Osteoblast (primary cell): ENCODE measurements around the gene SLC6A19. TPM values are rescaled to one million over a fixed set of nuclear protein-coding genes. Genes with fewer than 3 reads are reported as not detected.

ENCODE experiments used
- DNase-seq: peaks from one replicate; pipeline ENCODE4 v3.0.0; 2011; ENCODE audit warnings: low spot score, mixed read lengths; ENCODE audit not compliant: insufficient read length; ENCODE audit errors: missing footprints
- H2AFZ ChIP-seq: 2 replicates; pipeline ENCODE4 v1.6.0; 2011; ENCODE audit warnings: mild to moderate bottlenecking, low read length
- H3K27ac ChIP-seq: 2 replicates; pipeline ENCODE4 v1.5.1; 2011; ENCODE audit warnings: mild to moderate bottlenecking, low read depth, low read length, moderate library complexity
- H3K27me3 ChIP-seq: 2 replicates; pipeline ENCODE4 v1.6.0; 2012; ENCODE audit warnings: mild to moderate bottlenecking, control low read depth, inconsistent platforms, low read length, moderate library complexity; ENCODE audit not compliant: insufficient read depth
- H3K36me3 ChIP-seq: 2 replicates; pipeline ENCODE4 v1.5.1; 2011; ENCODE audit warnings: mild to moderate bottlenecking, low read length, control low read depth, moderate library complexity; ENCODE audit not compliant: insufficient read depth
- H3K4me1 ChIP-seq: 2 replicates; pipeline ENCODE4 v1.5.1; 2011; ENCODE audit warnings: mild to moderate bottlenecking, low read length, control low read depth, moderate library complexity; ENCODE audit not compliant: insufficient read depth
- H3K4me2 ChIP-seq: 2 replicates; pipeline ENCODE4 v1.6.0; 2011; ENCODE audit warnings: mild to moderate bottlenecking, low read length; ENCODE audit not compliant: insufficient read depth
- H3K4me3 ChIP-seq: fragments of 200-600 bp; sonication (generic); 3 replicates; pipeline ENCODE4 v1.5.1; 2012; ENCODE audit warnings: mild to moderate bottlenecking, low read length, inconsistent platforms; ENCODE audit not compliant: insufficient read depth
- H3K79me2 ChIP-seq: 2 replicates; pipeline ENCODE4 v1.6.0; 2012; ENCODE audit warnings: mild to moderate bottlenecking, low read length, control low read depth, inconsistent platforms; ENCODE audit not compliant: insufficient read depth
- H3K9me3 ChIP-seq: 2 replicates; pipeline ENCODE4 v1.5.1; 2011; ENCODE audit warnings: low read depth, low read length, control low read depth
- H4K20me1 ChIP-seq: 2 replicates; pipeline ENCODE4 v1.6.0; 2012; ENCODE audit warnings: mild to moderate bottlenecking, low read length, control low read depth; ENCODE audit not compliant: insufficient read depth
- total RNA-seq: library from RNA; depleted of rRNA; stranded (reverse); fragments of >200 nt; gene quantifications from 2 replicates; pipeline ENCODE4 v1.2.3, GENCODE V29; 2012
- TF ChIP-seq, protein P1 (sequence below): IDR thresholded peaks from 2 replicates; pipeline ENCODE4 v1.5.1; 2011; ENCODE audit warnings: mild to moderate bottlenecking, low read depth, low read length, moderate library complexity; ENCODE audit errors: extremely low read depth

The SLC6A19 gene
- total RNA-seq, 1 donor, result not detected

DNA sequence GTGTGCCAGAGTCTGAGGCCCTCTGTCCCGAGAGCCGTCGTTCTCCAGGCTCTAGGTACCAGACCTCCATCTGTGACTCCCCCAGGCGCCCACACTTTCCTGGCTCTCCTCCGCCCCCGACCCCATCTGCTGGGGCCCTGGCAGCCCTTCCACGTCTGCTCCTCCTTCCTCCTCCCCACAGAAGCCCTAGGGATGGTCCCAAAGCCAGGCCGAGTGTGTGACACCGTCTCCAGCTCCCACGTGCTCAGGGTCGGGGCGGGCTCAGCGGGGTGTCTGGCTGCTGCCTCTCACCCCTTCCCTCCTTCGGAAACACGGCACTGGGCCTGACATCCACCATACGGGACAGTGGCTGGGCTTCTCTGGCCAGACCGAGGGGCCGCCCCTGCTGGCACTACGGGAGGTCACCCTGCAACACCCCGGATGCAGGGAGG, 20.5 kb upstream of the SLC6A19 start:
- no peak overlapping the region for H2AFZ ChIP-seq
- no peaks in the 10 kb centered on the region for H4K20me1 ChIP-seq
- TF ChIP-seq, protein P1, sequence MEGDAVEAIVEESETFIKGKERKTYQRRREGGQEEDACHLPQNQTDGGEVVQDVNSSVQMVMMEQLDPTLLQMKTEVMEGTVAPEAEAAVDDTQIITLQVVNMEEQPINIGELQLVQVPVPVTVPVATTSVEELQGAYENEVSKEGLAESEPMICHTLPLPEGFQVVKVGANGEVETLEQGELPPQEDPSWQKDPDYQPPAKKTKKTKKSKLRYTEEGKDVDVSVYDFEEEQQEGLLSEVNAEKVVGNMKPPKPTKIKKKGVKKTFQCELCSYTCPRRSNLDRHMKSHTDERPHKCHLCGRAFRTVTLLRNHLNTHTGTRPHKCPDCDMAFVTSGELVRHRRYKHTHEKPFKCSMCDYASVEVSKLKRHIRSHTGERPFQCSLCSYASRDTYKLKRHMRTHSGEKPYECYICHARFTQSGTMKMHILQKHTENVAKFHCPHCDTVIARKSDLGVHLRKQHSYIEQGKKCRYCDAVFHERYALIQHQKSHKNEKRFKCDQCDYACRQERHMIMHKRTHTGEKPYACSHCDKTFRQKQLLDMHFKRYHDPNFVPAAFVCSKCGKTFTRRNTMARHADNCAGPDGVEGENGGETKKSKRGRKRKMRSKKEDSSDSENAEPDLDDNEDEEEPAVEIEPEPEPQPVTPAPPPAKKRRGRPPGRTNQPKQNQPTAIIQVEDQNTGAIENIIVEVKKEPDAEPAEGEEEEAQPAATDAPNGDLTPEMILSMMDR, result no peak
- H3K36me3 ChIP-seq, result no peaks in the 10 kb centered on the region
- H3K27ac ChIP-seq, result no peak overlapping the region
- H3K4me2 ChIP-seq, result no peak overlapping the region
- H3K4me1 ChIP-seq, result no peaks in the 10 kb centered on the region
- no peak for DNase-seq
- peaks cover 6% of the 10 kb centered on the region for H3K27me3 ChIP-seq
- H3K9me3 ChIP-seq, result no peaks in the 10 kb centered on the region
- no peak overlapping the region for H3K4me3 ChIP-seq
- no peaks in the 10 kb centered on the region for H3K79me2 ChIP-seq

DNA sequence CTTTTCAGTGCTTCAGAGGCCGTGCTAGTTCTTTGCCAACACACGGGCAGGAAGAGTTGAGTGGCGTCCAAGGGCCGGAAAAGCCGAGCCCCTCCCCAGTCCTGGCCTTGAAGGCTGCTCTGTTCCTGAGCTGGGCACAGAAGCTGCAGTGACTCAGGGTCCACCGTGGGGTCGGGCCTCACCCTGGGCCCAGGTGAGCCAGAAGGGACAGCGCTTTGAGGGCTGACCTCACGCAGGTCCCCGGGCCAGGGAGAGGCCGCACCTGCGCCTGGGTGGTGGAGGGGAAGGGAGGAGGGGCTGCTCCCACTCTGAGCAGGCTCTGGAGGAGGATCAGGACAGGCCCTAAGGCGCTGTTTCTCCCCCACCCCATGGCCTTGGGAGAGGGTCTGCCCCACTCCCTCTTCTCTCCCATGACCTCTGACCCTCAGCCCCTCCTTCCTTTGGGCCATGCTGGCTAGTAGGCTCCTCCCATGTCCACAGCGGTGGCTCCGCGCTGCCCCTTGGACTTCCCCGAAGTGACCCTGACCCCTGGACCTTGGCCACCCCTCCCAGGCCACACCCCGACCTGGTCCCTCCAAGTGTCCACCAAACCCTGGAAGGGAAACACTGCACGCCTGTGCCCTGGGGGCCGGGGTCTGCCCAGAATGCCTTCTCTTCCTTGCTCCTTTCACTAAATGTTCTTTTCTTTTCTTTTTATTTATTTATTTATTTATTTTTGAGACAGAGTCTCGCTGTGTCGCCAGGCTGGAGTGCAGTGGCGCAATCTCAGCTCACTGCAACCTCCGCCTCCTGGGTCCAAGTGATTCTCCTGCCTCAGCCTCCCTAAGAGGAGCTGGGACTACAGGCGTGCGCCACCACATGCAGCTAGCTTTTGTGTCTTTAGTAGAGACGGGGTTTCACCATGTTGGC, 19.7 kb upstream of the SLC6A19 start:
- Histone ChIP-seq H4K20me1 (no peaks in the 10 kb centered on the region), H3K79me2 (no peaks in the 10 kb centered on the region), H3K9me3 (no peaks in the 10 kb centered on the region), H3K4me2 (no peak overlapping the region), H3K4me1 (no peaks in the 10 kb centered on the region), H3K4me3 (no peak overlapping the region), H3K27ac (no peak overlapping the region), H3K27me3 (peaks cover 6% of the 10 kb centered on the region), H3K36me3 (no peaks in the 10 kb centered on the region), H2AFZ (no peak overlapping the region)
- DNase-seq, result no peak
- TF ChIP-seq, protein P1, result no peak

DNA sequence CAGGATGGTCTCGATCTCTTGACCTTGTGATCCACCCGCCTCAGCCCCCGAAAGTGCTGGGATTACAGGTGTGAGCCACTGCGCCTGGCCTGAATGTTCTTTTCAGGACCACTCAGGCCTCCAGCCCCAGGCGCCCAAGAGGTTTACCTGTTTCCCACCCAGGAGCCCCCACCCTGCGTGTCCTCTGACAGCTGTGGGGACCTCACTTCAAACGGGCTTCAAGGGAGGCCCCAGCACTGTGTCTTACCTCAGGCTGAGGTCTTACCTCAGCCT, 19.1 kb upstream of the SLC6A19 start:
- Histone ChIP-seq H3K4me2 (no peak overlapping the region), H3K4me1 (no peaks in the 10 kb centered on the region), H4K20me1 (no peaks in the 10 kb centered on the region), H3K9me3 (no peaks in the 10 kb centered on the region), H3K27me3 (peaks cover 6% of the 10 kb centered on the region), H2AFZ (no peak overlapping the region), H3K27ac (no peak overlapping the region), H3K36me3 (no peaks in the 10 kb centered on the region), H3K4me3 (no peak overlapping the region), H3K79me2 (no peaks in the 10 kb centered on the region)
- DNase-seq, result no peak
- TF ChIP-seq, protein P1, result no peak

DNA sequence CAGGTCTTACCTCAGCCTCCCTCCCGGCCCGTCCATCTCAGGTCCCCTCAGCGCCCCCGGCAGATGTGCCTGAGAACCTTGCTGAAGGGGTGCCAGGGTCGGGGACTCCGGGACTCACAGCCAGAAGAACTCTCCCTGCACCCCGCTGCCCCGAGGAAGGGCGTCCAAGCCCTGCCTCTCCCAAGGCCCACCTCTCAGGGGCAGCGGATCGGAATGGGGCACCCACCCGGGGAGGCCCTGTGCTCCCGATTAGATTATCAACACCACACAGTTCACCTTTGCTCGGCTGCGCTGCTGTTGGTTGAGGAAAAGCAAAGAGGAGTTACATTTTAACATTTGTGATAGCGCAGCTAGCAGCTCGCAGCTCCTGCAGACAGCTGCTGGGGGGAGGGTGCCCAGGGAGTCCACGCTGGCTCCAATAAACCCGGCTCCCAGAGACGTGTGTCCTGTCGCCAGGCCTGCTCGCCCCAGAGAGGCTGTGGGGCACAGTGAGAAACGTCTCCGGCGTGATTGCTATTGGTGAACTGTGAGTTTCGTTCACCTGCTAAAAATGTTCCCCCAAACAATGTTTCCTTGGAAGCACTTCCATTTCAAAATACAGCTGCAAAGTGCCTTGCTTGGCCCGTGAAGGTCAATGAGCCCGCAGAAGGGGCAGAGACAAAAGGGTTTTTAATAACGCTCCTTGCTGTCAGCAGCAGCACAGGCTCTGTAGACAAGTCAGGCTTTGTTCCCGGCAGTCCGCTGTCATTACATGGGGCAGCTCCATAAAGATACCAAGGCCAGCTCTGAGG, 18.6 kb upstream of the SLC6A19 start:
- no peak for DNase-seq
- no peak overlapping the region for H3K27ac ChIP-seq

More for the DNA sequence above, 18.6 kb upstream of the SLC6A19 start:
- Histone ChIP-seq H3K4me2 (no peak overlapping the region), H4K20me1 (no peaks in the 10 kb centered on the region), H3K27me3 (peaks cover 6% of the 10 kb centered on the region), H3K4me1 (no peaks in the 10 kb centered on the region), H3K9me3 (no peaks in the 10 kb centered on the region), H3K79me2 (no peaks in the 10 kb centered on the region), H3K36me3 (no peaks in the 10 kb centered on the region), H3K4me3 (no peak overlapping the region), H2AFZ (no peak overlapping the region)
- TF ChIP-seq, protein P1, result no peak
